ENCODE measurements around the gene ST6GALNAC3.
"Not testable (repeated sequence)": the region's sequence is repeated elsewhere in the genome, so short reads cannot be mapped to it uniquely, and the experiment has no call there.

ST6GALNAC3 gene

GRCh38 chr1:76240316-76240715 is 165.8 kb downstream of the ST6GALNAC3 start:
- no peak overlapping the region for H3K9ac ChIP-seq (ENCODE audit: low read length)
- no peaks in the 10 kb centered on the region for H3K27me3 ChIP-seq (ENCODE audit: control insufficient read depth, insufficient read depth, low read length)
- no peaks in the 10 kb centered on the region for H3K36me3 ChIP-seq (ENCODE audit: control insufficient read depth, insufficient read depth, low read length)
- H3K4me1 ChIP-seq (ENCODE audit: control insufficient read depth, insufficient read depth, low read length): no peaks in the 10 kb centered on the region
- no peaks in the 10 kb centered on the region for H3K9me3 ChIP-seq (ENCODE audit: control insufficient read depth, low read length)
- H3K4me3 ChIP-seq (ENCODE audit: low read length): no peak overlapping the region

GRCh38 chr1:76242587-76242986 is 168.0 kb downstream of the ST6GALNAC3 start:
- H3K27me3 ChIP-seq (ENCODE audit: control insufficient read depth, insufficient read depth, low read length); H3K9ac ChIP-seq (ENCODE audit: low read length); H3K36me3 ChIP-seq (ENCODE audit: control insufficient read depth, insufficient read depth, low read length); H3K9me3 ChIP-seq (ENCODE audit: control insufficient read depth, low read length); H3K4me3 ChIP-seq (ENCODE audit: low read length); H3K4me1 ChIP-seq (ENCODE audit: control insufficient read depth, insufficient read depth, low read length): not testable (repeated sequence)

- H3K4me1 ChIP-seq (ENCODE audit: control insufficient read depth, insufficient read depth, low read length): no peaks in the 10 kb centered on the region
- H3K27me3 ChIP-seq (ENCODE audit: control insufficient read depth, insufficient read depth, low read length): no peaks in the 10 kb centered on the region
- no peak overlapping the region for H3K9ac ChIP-seq (ENCODE audit: low read length)
- no peaks in the 10 kb centered on the region for H3K36me3 ChIP-seq (ENCODE audit: control insufficient read depth, insufficient read depth, low read length)
- no peak overlapping the region for H3K4me3 ChIP-seq (ENCODE audit: low read length)
- no peaks in the 10 kb centered on the region for H3K9me3 ChIP-seq (ENCODE audit: control insufficient read depth, low read length)
Observed at GRCh38 chr1:76247261-76247852, 172.8 kb downstream of the ST6GALNAC3 start.

- Histone ChIP-seq H3K27me3 (ENCODE audit: control insufficient read depth, insufficient read depth, low read length) (no peaks in the 10 kb centered on the region), H3K9me3 (ENCODE audit: control insufficient read depth, low read length) (no peaks in the 10 kb centered on the region), H3K4me1 (ENCODE audit: control insufficient read depth, insufficient read depth, low read length) (no peaks in the 10 kb centered on the region), H3K9ac (ENCODE audit: low read length) (no peak overlapping the region), H3K4me3 (ENCODE audit: low read length) (no peak overlapping the region), H3K36me3 (ENCODE audit: control insufficient read depth, insufficient read depth, low read length) (no peaks in the 10 kb centered on the region)
Observed at GRCh38 chr1:76250271-76250670, 175.7 kb downstream of the ST6GALNAC3 start.

- Histone ChIP-seq H3K36me3 (ENCODE audit: control insufficient read depth, insufficient read depth, low read length) (no peaks in the 10 kb centered on the region), H3K9ac (ENCODE audit: low read length) (no peak overlapping the region), H3K27me3 (ENCODE audit: control insufficient read depth, insufficient read depth, low read length) (no peaks in the 10 kb centered on the region), H3K4me3 (ENCODE audit: low read length) (no peak overlapping the region), H3K9me3 (ENCODE audit: control insufficient read depth, low read length) (no peaks in the 10 kb centered on the region), H3K4me1 (ENCODE audit: control insufficient read depth, insufficient read depth, low read length) (no peaks in the 10 kb centered on the region)
Observed at GRCh38 chr1:76252431-76252830, 177.9 kb downstream of the ST6GALNAC3 start.

GRCh38 chr1:76254104-76255030 is 179.8 kb downstream of the ST6GALNAC3 start:
- Histone ChIP-seq H3K27me3 (ENCODE audit: control insufficient read depth, insufficient read depth, low read length) (no peaks in the 10 kb centered on the region), H3K9me3 (ENCODE audit: control insufficient read depth, low read length) (no peaks in the 10 kb centered on the region), H3K36me3 (ENCODE audit: control insufficient read depth, insufficient read depth, low read length) (no peaks in the 10 kb centered on the region), H3K4me3 (ENCODE audit: low read length) (no peak overlapping the region), H3K4me1 (ENCODE audit: control insufficient read depth, insufficient read depth, low read length) (no peaks in the 10 kb centered on the region), H3K9ac (ENCODE audit: low read length) (no peak overlapping the region)

- H3K9ac ChIP-seq (ENCODE audit: low read length): no peak overlapping the region
- no peaks in the 10 kb centered on the region for H3K36me3 ChIP-seq (ENCODE audit: control insufficient read depth, insufficient read depth, low read length)
- no peaks in the 10 kb centered on the region for H3K27me3 ChIP-seq (ENCODE audit: control insufficient read depth, insufficient read depth, low read length)
- H3K9me3 ChIP-seq (ENCODE audit: control insufficient read depth, low read length): no peaks in the 10 kb centered on the region
- H3K4me3 ChIP-seq (ENCODE audit: low read length): no peak overlapping the region
- no peaks in the 10 kb centered on the region for H3K4me1 ChIP-seq (ENCODE audit: control insufficient read depth, insufficient read depth, low read length)
Observed at GRCh38 chr1:76256289-76257223, 182.0 kb downstream of the ST6GALNAC3 start.

- no peaks in the 10 kb centered on the region for H3K4me1 ChIP-seq (ENCODE audit: control insufficient read depth, insufficient read depth, low read length)
- no peaks in the 10 kb centered on the region for H3K27me3 ChIP-seq (ENCODE audit: control insufficient read depth, insufficient read depth, low read length)
- no peak overlapping the region for H3K4me3 ChIP-seq (ENCODE audit: low read length)
- no peak overlapping the region for H3K9ac ChIP-seq (ENCODE audit: low read length)
- no peaks in the 10 kb centered on the region for H3K9me3 ChIP-seq (ENCODE audit: control insufficient read depth, low read length)
- no peaks in the 10 kb centered on the region for H3K36me3 ChIP-seq (ENCODE audit: control insufficient read depth, insufficient read depth, low read length)
Observed at GRCh38 chr1:76257823-76258222, 183.3 kb downstream of the ST6GALNAC3 start.

- no peak overlapping the region for H3K4me3 ChIP-seq (ENCODE audit: low read length)
- no peaks in the 10 kb centered on the region for H3K4me1 ChIP-seq (ENCODE audit: control insufficient read depth, insufficient read depth, low read length)
- H3K9ac ChIP-seq (ENCODE audit: low read length): no peak overlapping the region
- H3K9me3 ChIP-seq (ENCODE audit: control insufficient read depth, low read length): no peaks in the 10 kb centered on the region
- H3K27me3 ChIP-seq (ENCODE audit: control insufficient read depth, insufficient read depth, low read length): no peaks in the 10 kb centered on the region
- no peaks in the 10 kb centered on the region for H3K36me3 ChIP-seq (ENCODE audit: control insufficient read depth, insufficient read depth, low read length)
Observed at GRCh38 chr1:76259270-76259669, 184.7 kb downstream of the ST6GALNAC3 start.

GRCh38 chr1:76260279-76260678 is 185.7 kb downstream of the ST6GALNAC3 start:
- H3K4me3 ChIP-seq (ENCODE audit: low read length): no peak overlapping the region
- no peaks in the 10 kb centered on the region for H3K27me3 ChIP-seq (ENCODE audit: control insufficient read depth, insufficient read depth, low read length)
- H3K9me3 ChIP-seq (ENCODE audit: control insufficient read depth, low read length): no peaks in the 10 kb centered on the region
- H3K4me1 ChIP-seq (ENCODE audit: control insufficient read depth, insufficient read depth, low read length): no peaks in the 10 kb centered on the region
- no peak overlapping the region for H3K9ac ChIP-seq (ENCODE audit: low read length)
- H3K36me3 ChIP-seq (ENCODE audit: control insufficient read depth, insufficient read depth, low read length): no peaks in the 10 kb centered on the region

- Histone ChIP-seq H3K4me1 (ENCODE audit: control insufficient read depth, insufficient read depth, low read length) (no peaks in the 10 kb centered on the region), H3K36me3 (ENCODE audit: control insufficient read depth, insufficient read depth, low read length) (no peaks in the 10 kb centered on the region), H3K4me3 (ENCODE audit: low read length) (no peak overlapping the region), H3K27me3 (ENCODE audit: control insufficient read depth, insufficient read depth, low read length) (no peaks in the 10 kb centered on the region), H3K9ac (ENCODE audit: low read length) (no peak overlapping the region), H3K9me3 (ENCODE audit: control insufficient read depth, low read length) (no peaks in the 10 kb centered on the region)
Observed at GRCh38 chr1:76262601-76263000, 188.1 kb downstream of the ST6GALNAC3 start.

GRCh38 chr1:76264642-76265041 is 190.1 kb downstream of the ST6GALNAC3 start:
- Histone ChIP-seq H3K9me3 (ENCODE audit: control insufficient read depth, low read length) (no peaks in the 10 kb centered on the region), H3K36me3 (ENCODE audit: control insufficient read depth, insufficient read depth, low read length) (no peaks in the 10 kb centered on the region), H3K4me1 (ENCODE audit: control insufficient read depth, insufficient read depth, low read length) (no peaks in the 10 kb centered on the region), H3K27me3 (ENCODE audit: control insufficient read depth, insufficient read depth, low read length) (no peaks in the 10 kb centered on the region), H3K9ac (ENCODE audit: low read length) (no peak overlapping the region), H3K4me3 (ENCODE audit: low read length) (no peak overlapping the region)

Data from mucosa of stomach (tissue), 1 donor.